K562 (cell line): ENCODE measurements around the gene CCDC28B. TPM values are rescaled to one million over a fixed set of nuclear protein-coding genes. Genes with fewer than 3 reads are reported as not detected.

Experiments
- ATAC-seq: fragments of 200-7000 bp; cut with Tn5 transposase; 3 replicates; pipeline ENCODE4 v1.9.1; 2020; ENCODE audit warnings: moderate library complexity
- BruUV-seq: library from RNA; stranded (reverse); fragments of 400-500 nt; replicated peaks from 2 replicates; lab custom pipeline; 2021; lab: Mats Ljungman, UMichigan
- CTCF ChIA-PET: fragments of 300-600 bp; formaldehyde crosslinking; extraction: SDS; loops from one replicate; lab custom pipeline; 2021; ENCODE audit warnings: low intra/inter-chr PET ratio; lab: Yijun Ruan, JAX
- POLR2A ChIA-PET: fragments of 300-600, 350-650 bp; sonication (Branson Sonifier 250); formaldehyde crosslinking; extraction: SDS; loops from one replicate; lab custom pipeline; 2021; ENCODE audit warnings: antibody characterized with exemption, inconsistent platforms; lab: Yijun Ruan, JAX
- DNase-seq, 4 experiments: peaks; one replicate each; pipeline versions ENCODE4 v3.0.0 to v3.0.0-alpha.2; 2011 to 2018; ENCODE audit warnings: low spot score in 3 of 4, mixed read lengths in 3 of 4; ENCODE audit errors: extremely low read depth in 1 of 4
- FAIRE-seq: peaks from 2 replicates; lab custom pipeline; 2011; peaks lifted over from hg19 to GRCh38; lab: Jason Lieb, UNC
- H2AFZ ChIP-seq: 2 replicates; pipeline ENCODE4 v1.6.0; 2011; ENCODE audit warnings: low read depth, low read length, control low read depth, inconsistent platforms
- H3K27ac ChIP-seq: fragments of 200-600 bp; 3 replicates; pipeline ENCODE4 v1.8.0; 2011; ENCODE audit warnings: low read depth, mild to moderate bottlenecking, control low read depth, inconsistent platforms, low read length, moderate library complexity, mixed read lengths; ENCODE audit errors: extremely low read depth
- H3K27me3 ChIP-seq, 2 experiments: fragments of 300-600 bp in 1 of 2; 2 replicates in 1 of 2; 3 replicates in 1 of 2; pipeline versions ENCODE4 v1.6.0 to v1.8.0; 2011; ENCODE audit warnings: inconsistent platforms in 2 of 2, low read length in 2 of 2, mild to moderate bottlenecking in 1 of 2, mixed read lengths in 1 of 2, moderate library complexity in 1 of 2; ENCODE audit not compliant: control insufficient read depth in 2 of 2, insufficient read depth in 2 of 2
- H3K36me3 ChIP-seq: fragments of 300-600 bp; 3 replicates; pipeline ENCODE4 v1.8.0; 2011; ENCODE audit warnings: mild to moderate bottlenecking, low read length, inconsistent platforms; ENCODE audit not compliant: control insufficient read depth, insufficient read depth
- H3K4me1 ChIP-seq, 2 experiments: fragments of 200-600 bp in 1 of 2; replicated peaks in 1 of 2; 2 replicates in 1 of 2; 3 replicates in 1 of 2; pipeline versions ENCODE4 v1.5.1 to v1.8.0; 2011; ENCODE audit warnings: inconsistent platforms in 2 of 2, low read length in 2 of 2, mild to moderate bottlenecking in 1 of 2, mixed read lengths in 1 of 2, moderate library complexity in 1 of 2; ENCODE audit not compliant: control insufficient read depth in 2 of 2, insufficient read depth in 2 of 2
- H3K4me2 ChIP-seq: 2 replicates; pipeline ENCODE4 v1.6.1; 2011; ENCODE audit warnings: low read length, control low read depth, inconsistent platforms, mixed read lengths; ENCODE audit not compliant: insufficient read depth
- H3K4me3 ChIP-seq: fragments of 200-600 bp; sonication (generic), shearing (Covaris generic); 2 replicates; pipeline ENCODE4 v1.5.1; 2016; ENCODE audit warnings: control low read depth, inconsistent platforms
- H3K79me2 ChIP-seq: fragments of 200-600 bp; 3 replicates; pipeline ENCODE4 v1.8.0; 2011; ENCODE audit warnings: low read length, inconsistent platforms; ENCODE audit not compliant: control insufficient read depth, insufficient read depth
- H3K9ac ChIP-seq, 2 experiments: 2 replicates each; pipeline versions ENCODE4 v1.6.0 to v1.6.1; 2011; ENCODE audit warnings: low read depth in 2 of 2, low read length in 2 of 2, control low read depth in 1 of 2, inconsistent platforms in 1 of 2, mild to moderate bottlenecking in 1 of 2, mixed read lengths in 1 of 2; ENCODE audit not compliant: insufficient read depth in 1 of 2
- H3K9me1 ChIP-seq: one replicate; pipeline ENCODE4 v1.6.0; 2011; ENCODE audit warnings: inconsistent platforms, mild to moderate bottlenecking, low read length, moderate library complexity; ENCODE audit not compliant: control insufficient read depth, insufficient read depth
- H3K9me3 ChIP-seq: replicated peaks from 2 replicates; pipeline ENCODE4 v1.5.1; 2011; ENCODE audit warnings: low read depth, low read length, inconsistent platforms; ENCODE audit not compliant: control insufficient read depth, insufficient read depth
- H4K20me1 ChIP-seq: replicated peaks from 2 replicates; pipeline ENCODE4 v1.6.1; 2011; ENCODE audit warnings: low read length, inconsistent platforms, mixed read lengths; ENCODE audit not compliant: control insufficient read depth, insufficient read depth
- COPS2 ChIP-seq: fragments of 450-650 bp; conservative IDR thresholded peaks from 2 replicates; pipeline ENCODE4 v1.6.1; 2016; ENCODE audit warnings: mild to moderate bottlenecking, moderate library complexity
- GTF2F1 ChIP-seq: IDR thresholded peaks from 2 replicates; pipeline ENCODE4 v1.6.1; 2011; ENCODE audit warnings: low read depth, low read length, improper control_type of control experiment
- POLR3G ChIP-seq: IDR thresholded peaks from 2 replicates; pipeline ENCODE4 v1.6.1; 2011; ENCODE audit not compliant: insufficient read length, insufficient replicate concordance; ENCODE audit errors: extremely low read depth
- SOX6 ChIP-seq: fragments of 450-650 bp; IDR thresholded peaks from 2 replicates; pipeline ENCODE4 v1.6.1; 2014; ENCODE audit warnings: mild to moderate bottlenecking
- ZBTB17 ChIP-seq: fragments of 450-650 bp; formaldehyde crosslinking; IDR thresholded peaks from 2 replicates; pipeline ENCODE4 v1.4.0; 2020; ENCODE audit warnings: mild to moderate bottlenecking
- ZNF143 ChIP-seq: sonication (generic); formaldehyde crosslinking; IDR thresholded peaks from 2 replicates; pipeline ENCODE4 v1.9.0; 2022; ENCODE audit warnings: mild to moderate bottlenecking, missing genetic modification reagents
- WGBS: fragments of 100-300 bp; shearing (Covaris generic); methylation state at CpG from one replicate; pipeline ENCODE4 v1.1.6; 2016; ENCODE audit warnings: low coverage, mixed read lengths; ENCODE audit not compliant: insufficient coverage; ENCODE audit errors: missing lambda C conversion rate; 5-methylcytosine and 5-hydroxymethylcytosine counted together
- in situ Hi-C: fragments of 300-500 bp; cut with MboI; formaldehyde crosslinking; loops from 4 replicates; pipeline ENCODE4 v1.15.0; 2018; ENCODE audit warnings: inconsistent platforms, mixed read lengths
- intact Hi-C: fragments of 100-400 bp; cut with micrococcal nuclease; formaldehyde crosslinking; loops from 2 replicates; pipeline ENCODE4 v1.14.2; 2022
- polyA plus RNA-seq, 8 experiments: library from polyadenylated mRNA; depleted of rRNA in 4 of 8; stranded (reverse) in 5 of 8; unstranded in 3 of 8; fragments of >200 nt; fragmentation: Nextera tagmentation in 2 of 8; fragmentation: Illumina TruSeq in 1 of 8; extraction: Ambion mirVana in 2 of 8; extraction: Trizol in 1 of 8; gene quantifications; 2 replicates each; pipeline versions ENCODE4 v1.2.1 to v1.2.3, GENCODE V29; 2011 to 2014; ENCODE audit warnings: inconsistent platforms in 1 of 8, missing spikeins in 1 of 8
- total RNA-seq, 7 experiments: library from RNA; depleted of rRNA in 6 of 7; stranded (reverse); fragments of >200 nt in 6 of 7; fragmentation: Illumina TruSeq in 2 of 7; extraction: Trizol in 2 of 7; gene quantifications; 2 replicates each; pipeline versions ENCODE4 v1.2.1 to v1.2.3, GENCODE V29; 2011 to 2021; ENCODE audit warnings: low replicate concordance in 1 of 7

Gene CCDC28B
- total and polyA plus RNA-seq, 9 of the 15 experiments (the other 6 are each of a cell fraction or from before 2014, with no cell fraction given) = 5.7 to 54.5 (median 31.7) TPM

- no peak for TF ChIP-seq GTF2F1
Measured at GRCh38 chr1:32205401-32206370, 5.3 kb downstream of the CCDC28B start, which contains the start of gene IQCC (continued).

DNA sequence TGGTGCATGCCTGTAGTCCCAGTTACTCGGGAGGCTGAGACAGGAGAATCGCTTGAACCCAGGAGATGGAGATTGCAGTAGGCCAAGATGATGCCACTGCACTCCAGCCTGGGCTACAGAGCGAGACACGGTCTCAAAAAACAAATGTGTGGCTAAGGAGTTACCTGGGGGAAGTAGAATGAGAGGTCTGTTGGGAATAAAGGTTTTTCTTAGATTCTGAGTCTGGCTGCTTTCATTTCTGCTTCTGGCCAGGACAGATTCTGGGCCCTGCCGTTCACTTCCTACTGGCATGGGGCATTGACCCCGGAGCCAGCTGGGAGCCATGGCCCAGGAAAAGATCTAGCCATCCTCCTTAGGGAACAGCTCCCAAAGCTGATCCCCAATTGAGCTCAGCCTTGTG lies 8.1 kb downstream of the CCDC28B start:
- no peak for ATAC-seq
- H4K20me1 ChIP-seq = no peaks in the 10 kb centered on the region
- no peak overlapping the region for H2AFZ ChIP-seq
- no peak for TF ChIP-seq COPS2
- TF ChIP-seq POLR3G = no peak
- TF ChIP-seq ZNF143 (CRISPR knock-in tag) = 0 out of 2 replicates have a peak, but pooled peaks have one; percentile 15
- no peak for TF ChIP-seq SOX6
- no peak for TF ChIP-seq ZBTB17
- in situ Hi-C loops (no loop called here), intact Hi-C loops (loop anchor here (5.0 kb wide), 1 partner anchor 39 kb away; the partner anchor contains the start of gene FAM167B)
- H3K4me3 ChIP-seq = no peak overlapping the region
- DNase-seq = no peak
- FAIRE-seq = no peak
- ChIA-PET POLR2A (interaction anchor here (0.5 to 7.8 kb wide), 6 partner anchors 7 to 127 kb away, joined by 3 to 80 read pairs (median 4); partner anchors contain the start of gene CCDC28B), CTCF (interaction anchor here (0.7 kb wide), 1 partner anchor 90 kb away, joined by 3 read pairs; no protein-coding TSS in a partner anchor)
- BruUV-seq = no TSS peak
- H3K4me2 ChIP-seq = no peak overlapping the region
- H3K9ac ChIP-seq = no peak overlapping the region; a peak in 1 of 4 replicates
- peaks cover 4% of the 10 kb centered on the region for H3K9me1 ChIP-seq
- H3K79me2 ChIP-seq = peaks cover 13% of the 10 kb centered on the region
- 86% methylated on average over 6 of the region's 6 CpGs for WGBS
- peaks cover 10 to 31% of the 10 kb centered on the region in 2 experiments; a peak in 4 of 5 replicates for H3K4me1 ChIP-seq
- H3K9me3 ChIP-seq = no peaks in the 10 kb centered on the region
- peaks cover 28% of the 10 kb centered on the region; the same call in 2 of the 3 replicates for H3K36me3 ChIP-seq
- H3K27ac ChIP-seq = no peak overlapping the region
- H3K27me3 ChIP-seq = no peaks in the 10 kb centered on the region
